ENCODE results near the gene SMIM10. TPM values are rescaled to one million over a fixed set of nuclear protein-coding genes. Genes with fewer than 3 reads are reported as not detected.
A peak's percentile ranks its signal among the peaks of the same experiment; 100 is the strongest.

Gene SMIM10
- total and polyA plus RNA-seq, 2 of the 13 experiments (the other 11 are each of a cell fraction or from before 2014, with no cell fraction given), result not detected

GRCh38 chrX:134948333-134949241 lies 42.2 kb upstream of the SMIM10 start (continued):
- TF ChIP-seq CSRNP1 (CRISPR knock-in tag; IDR thresholded peaks at IDR 0.05), result no peak
- TF ChIP-seq ZNF589 (CRISPR knock-in tag; conservative IDR thresholded peaks at IDR 0.05), result no peak
- TF ChIP-seq GLMP (CRISPR knock-in tag; IDR thresholded peaks at IDR 0.05; ENCODE audit: borderline replicate concordance), result no peak
- no peak for TF ChIP-seq SOX6 (IDR thresholded peaks at IDR 0.05)
- peak; percentile 19; the same call in 1 of the 2 replicates for TF ChIP-seq SOX6 (CRISPR knock-in tag; IDR thresholded peaks at IDR 0.05)
- TF ChIP-seq ZBTB10 (CRISPR knock-in tag; IDR thresholded peaks at IDR 0.05; ENCODE audit: borderline replicate concordance), result no peak
- no peak for TF ChIP-seq IKZF5 (CRISPR knock-in tag; IDR thresholded peaks at IDR 0.05)
- no peak for TF ChIP-seq KLF12 (CRISPR knock-in tag; IDR thresholded peaks at IDR 0.05; ENCODE audit: borderline replicate concordance)
- TF ChIP-seq PATZ1 (CRISPR knock-in tag; IDR thresholded peaks at IDR 0.05), result no peak
- no peak for TF ChIP-seq RORA (CRISPR knock-in tag; IDR thresholded peaks at IDR 0.05)
- no peak for TF ChIP-seq GATAD1 (CRISPR knock-in tag; IDR thresholded peaks at IDR 0.05)
- no peak for TF ChIP-seq KLF11 (CRISPR knock-in tag; IDR thresholded peaks at IDR 0.05)
- no peak for TF ChIP-seq NCOR1 (IDR thresholded peaks at IDR 0.05; ENCODE audit: borderline replicate concordance, low read length)
- TF ChIP-seq XRCC5 (optimal IDR thresholded peaks at IDR 0.05; ENCODE audit: low read length), result no peak
- TF ChIP-seq DNMT1 (CRISPR knock-in tag; IDR thresholded peaks at IDR 0.05), result no peak
- no peak for TF ChIP-seq SPEN (CRISPR knock-in tag; IDR thresholded peaks at IDR 0.05; ENCODE audit: low read depth)
- TF ChIP-seq EP300 (IDR thresholded peaks at IDR 0.05; ENCODE audit: low read depth in 2 of 2, low read length in 2 of 2), result peak in 1 of 2 experiments; percentile 89; a peak in 2 of 4 replicates
- 0 out of 2 replicates have a peak, but pooled peaks have one; percentile 55 for TF ChIP-seq EP300 (CRISPR knock-in tag; IDR thresholded peaks at IDR 0.05; ENCODE audit: borderline replicate concordance)
- TF ChIP-seq BRD4 (CRISPR knock-in tag; IDR thresholded peaks at IDR 0.05), result no peak
